ENCODE results near the gene PTPRM. TPM values are rescaled to one million over a fixed set of nuclear protein-coding genes. Genes with fewer than 3 reads are reported as not detected.

PTPRM gene
- total and polyA plus RNA-seq, 2 of the 8 experiments (the other 6 are each of a cell fraction or from before 2014, with no cell fraction given) = 4.1 to 7.0 TPM

DNA sequence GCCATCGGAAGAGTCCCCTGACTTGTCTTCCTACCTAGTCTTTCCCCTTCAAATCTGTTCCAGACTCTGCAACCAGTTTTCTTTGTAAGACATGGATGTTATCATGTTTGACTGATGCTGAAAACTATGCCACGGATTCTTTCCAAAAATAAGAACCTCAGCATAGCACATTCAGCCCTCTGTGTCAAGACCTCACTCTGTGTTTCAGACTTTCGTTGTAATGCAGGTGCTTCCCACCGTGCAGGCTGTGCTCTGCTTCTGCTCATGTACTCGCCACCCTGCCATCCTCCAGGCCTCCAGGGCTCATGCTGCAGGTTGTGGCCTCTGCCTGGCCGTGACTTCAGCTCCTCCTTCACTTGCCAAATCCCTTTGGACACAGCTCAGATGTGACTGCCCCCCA, 695.1 kb downstream of the PTPRM start:
- Histone ChIP-seq H2BK120ac (replicated peaks; ENCODE audit: low read depth, low read length) (no peak overlapping the region), H3K4me1 (replicated peaks in 1 of 4; ENCODE audit: control insufficient read depth in 3 of 4, insufficient read depth in 4 of 4, low read length in 3 of 4) (peaks cover 0 to 8% (median 3%) of the 10 kb centered on the region in 4 experiments; a peak in 6 of 7 replicates), H3K14ac (ENCODE audit: insufficient read length) (no peak overlapping the region), H4K91ac (replicated peaks; ENCODE audit: insufficient read length, low read length) (no peak overlapping the region), H3K79me2 (ENCODE audit: control insufficient read depth in 1 of 2, insufficient read depth in 2 of 2, low read length in 2 of 2) (no peaks in the 10 kb centered on the region), H2AK5ac (ENCODE audit: low read depth, low read length) (no peak overlapping the region), H3K4ac (replicated peaks; ENCODE audit: insufficient read length, low read depth, low read length) (no peak overlapping the region), H3K79me1 (ENCODE audit: low read depth, low read length) (no peaks in the 10 kb centered on the region), H3K9ac (replicated peaks in 1 of 4; ENCODE audit: extremely low read depth in 1 of 4, low read depth in 3 of 4, low read length in 3 of 4) (no peak overlapping the region), H3K36me3 (ENCODE audit: control insufficient read depth in 2 of 4, insufficient read depth in 4 of 4, low read length in 3 of 4) (no peaks in the 10 kb centered on the region), H3K27ac (ENCODE audit: low read depth, low read length) (no peak overlapping the region), H2BK12ac (ENCODE audit: low read depth, low read length) (no peak overlapping the region), H4K20me1 (replicated peaks in 1 of 2; ENCODE audit: control insufficient read depth in 1 of 2, insufficient read depth in 2 of 2, low read length in 2 of 2) (no peaks in the 10 kb centered on the region), H2BK15ac (ENCODE audit: low read length) (no peak overlapping the region), H3K9me3 (ENCODE audit: insufficient read depth in 2 of 2, low read depth in 1 of 2, low read length in 1 of 2) (no peaks in the 10 kb centered on the region), H3K27me3 (replicated peaks in 1 of 4; ENCODE audit: control insufficient read depth in 3 of 4, extremely low read depth in 1 of 4, insufficient read depth in 3 of 4, low read length in 3 of 4) (no peaks in the 10 kb centered on the region), H4K5ac (ENCODE audit: insufficient read length, low read depth, low read length) (no peak overlapping the region), H2AFZ (ENCODE audit: low read length) (no peak overlapping the region), H2BK20ac (ENCODE audit: low read length) (peak overlapping the region; percentile 84; the same call in 1 of the 2 replicates), H3K56ac (replicated peaks; ENCODE audit: insufficient read length, low read depth, low read length) (no peak overlapping the region), H3K23ac (ENCODE audit: insufficient read length) (no peak overlapping the region), H3K23me2 (ENCODE audit: low read depth, low read length) (no peaks in the 10 kb centered on the region), H2BK5ac (ENCODE audit: low read depth, low read length) (no peak overlapping the region), H4K8ac (ENCODE audit: extremely low read depth, insufficient read depth, low read length) (no peak overlapping the region), H3K18ac (ENCODE audit: extremely low read depth, low read length) (no peak overlapping the region), H3K4me2 (ENCODE audit: insufficient read depth in 1 of 2, low read depth in 2 of 2, low read length in 2 of 2) (no peak overlapping the region), H3K4me3 (ENCODE audit: extremely low read depth in 1 of 4, insufficient read depth in 2 of 4, low read depth in 3 of 4, low read length in 4 of 4) (no peak overlapping the region)
- WGBS, 2 experiments (ENCODE audit: extremely low coverage in 1 of 2, insufficient coverage in 1 of 2, insufficient read length in 1 of 2, insufficient replicate concordance in 2 of 2, low coverage in 1 of 2, low lambda C conversion rate in 2 of 2, missing lambda C conversion rate in 1 of 2) = 67% methylated on average over 6 of the region's 6 CpGs; no CpG with 5 or more reads in 1 of the 2 experiments
- ChIA-PET POLR2A (ENCODE audit: partially characterized antibody) (no interaction called here), CTCF (ENCODE audit: partially characterized antibody) (no interaction called here)
- no peak for FAIRE-seq
- DNase-seq (ENCODE audit: low read depth in 1 of 2, low spot score in 2 of 2) = no peak
- TF ChIP-seq RNF2 (IDR thresholded peaks at IDR 0.05; ENCODE audit: borderline replicate concordance, low read depth, low read length, missing control alignments, poor library complexity, severe bottlenecking) (no peak), HDAC2 (IDR thresholded peaks at IDR 0.05; ENCODE audit: borderline replicate concordance in 1 of 2, low read depth in 2 of 2, low read length in 2 of 2) (no peak)
